Calu3 (cell line): ENCODE results near the gene ADAM19. TPM values are rescaled to one million over a fixed set of nuclear protein-coding genes. Genes with fewer than 3 reads are reported as not detected.

Experiments used
- BruUV-seq: library from RNA; stranded (reverse); fragments of 400-500 nt; replicated peaks from 2 replicates; lab custom pipeline; 2021; lab: Mats Ljungman, UMichigan
- CTCF ChIA-PET: fragments of 300-600 bp; sonication (Branson Sonifier 250); formaldehyde crosslinking; loops from one replicate; lab custom pipeline; 2022; ENCODE audit warnings: antibody characterized with exemption; lab: Charles Lee
- DNase-seq: peaks from one replicate; pipeline ENCODE4 v3.0.0; 2022
- H3K27ac Mint-ChIP-seq: one replicate; pipeline ENCODE4 v1.8.0; 2022; ENCODE audit warnings: mixed read lengths; ENCODE audit not compliant: unreplicated experiment
- H3K27me3 Mint-ChIP-seq: one replicate; pipeline ENCODE4 v1.8.0; 2022; ENCODE audit warnings: mixed read lengths; ENCODE audit not compliant: unreplicated experiment
- H3K36me3 Mint-ChIP-seq: one replicate; pipeline ENCODE4 v1.8.0; 2022; ENCODE audit warnings: mild to moderate bottlenecking, moderate library complexity, mixed read lengths; ENCODE audit not compliant: insufficient read depth, unreplicated experiment
- H3K4me1 Mint-ChIP-seq: one replicate; pipeline ENCODE4 v1.8.0; 2022; ENCODE audit warnings: mild to moderate bottlenecking, low read depth, mixed read lengths; ENCODE audit not compliant: unreplicated experiment
- H3K4me3 Mint-ChIP-seq: one replicate; pipeline ENCODE4 v1.8.0; 2022; ENCODE audit warnings: mild to moderate bottlenecking, low read depth, moderate library complexity, mixed read lengths; ENCODE audit not compliant: unreplicated experiment
- H3K9me3 Mint-ChIP-seq: one replicate; pipeline ENCODE4 v1.8.0; 2022; ENCODE audit warnings: low read depth, mixed read lengths; ENCODE audit not compliant: unreplicated experiment
- intact Hi-C: fragments of 100-400 bp; cut with micrococcal nuclease; formaldehyde crosslinking; loops from one replicate; pipeline ENCODE4 v1.10.0; 2022; ENCODE audit not compliant: unreplicated experiment
- total RNA-seq: library from RNA; stranded (reverse); gene quantifications from 2 replicates; pipeline ENCODE4 v1.2.3, GENCODE V29; 2022
- TF ChIP-seq, protein P1 (sequence below): fragments of 200-600 bp; IDR thresholded peaks from one replicate; pipeline ENCODE4 v1.8.0; 2022; ENCODE audit warnings: antibody characterized with exemption; ENCODE audit not compliant: unreplicated experiment

ADAM19 gene
- total RNA-seq, 1 experiment from 2014 or later: 16.2 TPM

DNA sequence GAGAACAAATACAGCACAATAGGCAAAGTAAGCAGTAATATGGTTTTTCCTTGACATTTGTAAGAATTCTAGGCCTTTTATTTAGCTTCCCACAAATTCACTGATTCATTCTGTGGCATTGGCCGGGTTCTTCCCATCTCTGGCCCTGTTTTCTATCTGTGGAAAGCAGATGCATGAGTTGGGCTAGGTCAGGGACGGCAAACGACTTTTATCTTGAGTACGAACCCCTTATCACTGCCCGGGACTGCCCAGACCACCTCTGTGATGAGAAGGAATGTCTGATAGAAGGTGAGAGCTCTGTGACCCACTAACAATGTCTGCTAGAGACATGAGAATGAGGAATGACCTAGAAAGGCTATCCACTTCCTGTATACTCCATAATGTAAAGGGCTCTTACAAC lies 35.4 kb upstream of the ADAM19 start:
- Mint-ChIP-seq H3K9me3 (no peaks in the 10 kb centered on the region), H3K36me3 (no peaks in the 10 kb centered on the region), H3K27ac (no peak overlapping the region), H3K27me3 (no peaks in the 10 kb centered on the region), H3K4me3 (no peak overlapping the region), H3K4me1 (peaks cover 14% of the 10 kb centered on the region)
- no peak for DNase-seq
- TF ChIP-seq, protein P1, sequence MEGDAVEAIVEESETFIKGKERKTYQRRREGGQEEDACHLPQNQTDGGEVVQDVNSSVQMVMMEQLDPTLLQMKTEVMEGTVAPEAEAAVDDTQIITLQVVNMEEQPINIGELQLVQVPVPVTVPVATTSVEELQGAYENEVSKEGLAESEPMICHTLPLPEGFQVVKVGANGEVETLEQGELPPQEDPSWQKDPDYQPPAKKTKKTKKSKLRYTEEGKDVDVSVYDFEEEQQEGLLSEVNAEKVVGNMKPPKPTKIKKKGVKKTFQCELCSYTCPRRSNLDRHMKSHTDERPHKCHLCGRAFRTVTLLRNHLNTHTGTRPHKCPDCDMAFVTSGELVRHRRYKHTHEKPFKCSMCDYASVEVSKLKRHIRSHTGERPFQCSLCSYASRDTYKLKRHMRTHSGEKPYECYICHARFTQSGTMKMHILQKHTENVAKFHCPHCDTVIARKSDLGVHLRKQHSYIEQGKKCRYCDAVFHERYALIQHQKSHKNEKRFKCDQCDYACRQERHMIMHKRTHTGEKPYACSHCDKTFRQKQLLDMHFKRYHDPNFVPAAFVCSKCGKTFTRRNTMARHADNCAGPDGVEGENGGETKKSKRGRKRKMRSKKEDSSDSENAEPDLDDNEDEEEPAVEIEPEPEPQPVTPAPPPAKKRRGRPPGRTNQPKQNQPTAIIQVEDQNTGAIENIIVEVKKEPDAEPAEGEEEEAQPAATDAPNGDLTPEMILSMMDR: no peak
- intact Hi-C loops: no loop called here
- CTCF ChIA-PET: no interaction called here
- no TSS peak for BruUV-seq

DNA sequence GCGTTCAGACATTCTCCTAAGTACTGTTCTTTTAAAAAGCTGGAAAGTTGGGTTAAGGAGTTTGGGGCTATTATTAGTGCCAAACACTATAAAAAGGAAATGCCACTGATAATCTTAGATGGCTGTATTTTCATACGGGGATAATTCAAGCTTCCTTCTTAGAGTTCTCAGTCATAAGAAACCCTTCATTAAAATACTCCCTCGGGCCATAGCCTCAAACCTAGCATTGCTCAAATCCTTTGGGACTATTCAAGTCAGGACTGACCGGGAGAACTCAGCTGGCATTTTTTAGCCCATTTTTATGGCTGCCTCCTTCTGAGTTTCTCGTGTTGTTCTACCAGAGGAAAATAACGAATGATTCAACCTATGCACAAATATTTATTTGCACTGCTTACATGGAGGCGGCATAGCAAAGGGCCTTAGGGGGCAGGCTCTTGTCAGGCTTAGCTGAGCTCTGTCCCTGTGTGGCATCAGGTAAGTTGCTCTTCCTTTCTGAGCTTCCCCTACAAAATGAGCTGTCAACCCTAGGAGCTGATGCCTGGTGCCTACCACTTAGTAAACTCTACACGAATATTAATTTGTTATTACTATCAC lies 33.5 kb upstream of the ADAM19 start:
- H3K4me1 Mint-ChIP-seq: peaks cover 19% of the 10 kb centered on the region
- no TSS peak for BruUV-seq
- no peaks in the 10 kb centered on the region for H3K9me3 Mint-ChIP-seq
- CTCF ChIA-PET: interaction anchor here (0.6 to 0.7 kb wide), 3 partner anchors 24 to 64 kb away, joined by 3 to 4 read pairs (median 4); no protein-coding TSS in a partner anchor
- TF ChIP-seq, protein P1: no peak
- intact Hi-C loops: no loop called here
- no peaks in the 10 kb centered on the region for H3K27me3 Mint-ChIP-seq
- no peak overlapping the region for H3K4me3 Mint-ChIP-seq
- H3K27ac Mint-ChIP-seq: no peak overlapping the region
- H3K36me3 Mint-ChIP-seq: no peaks in the 10 kb centered on the region
- DNase-seq: no peak

GRCh38 chr5:157607371-157608161 lies 32.0 kb upstream of the ADAM19 start:
- Mint-ChIP-seq H3K4me3 (no peak overlapping the region), H3K4me1 (peaks cover 34% of the 10 kb centered on the region), H3K36me3 (peaks cover 2% of the 10 kb centered on the region), H3K27ac (peak overlapping the region; percentile 91), H3K27me3 (no peaks in the 10 kb centered on the region), H3K9me3 (no peaks in the 10 kb centered on the region)
- intact Hi-C loops: no loop called here
- CTCF ChIA-PET: no interaction called here
- BruUV-seq: no TSS peak
- DNase-seq: peak; percentile 19
- TF ChIP-seq, protein P1: no peak

DNA sequence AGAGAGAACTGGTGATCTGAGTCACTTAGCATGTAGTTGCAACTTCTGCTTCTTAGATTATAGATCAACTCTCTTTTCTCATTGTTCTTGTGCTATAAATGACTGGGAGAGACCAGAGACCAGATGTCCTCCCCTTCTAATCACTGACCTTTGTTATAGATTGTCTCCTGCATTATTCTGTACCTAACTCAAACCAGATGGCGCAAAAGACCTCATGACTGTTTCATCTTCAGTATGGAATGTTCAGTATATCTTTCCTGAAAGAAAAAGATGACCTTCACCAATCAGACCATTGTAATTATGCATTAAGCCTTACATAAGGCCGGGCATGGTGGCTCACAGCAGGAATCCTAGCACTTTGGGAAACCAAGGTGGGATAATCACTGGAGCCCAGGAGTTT lies 30.5 kb upstream of the ADAM19 start:
- BruUV-seq: no TSS peak
- H3K4me3 Mint-ChIP-seq: no peak overlapping the region
- H3K27ac Mint-ChIP-seq: no peak overlapping the region
- CTCF ChIA-PET: interaction anchor here (0.7 kb wide), 2 partner anchors 29 to 1472 kb away, joined by 3 to 5 read pairs; no protein-coding TSS in a partner anchor
- H3K4me1 Mint-ChIP-seq: peaks cover 40% of the 10 kb centered on the region
- no peaks in the 10 kb centered on the region for H3K27me3 Mint-ChIP-seq
- intact Hi-C loops: no loop called here
- no peak for DNase-seq
- peaks cover 6% of the 10 kb centered on the region for H3K36me3 Mint-ChIP-seq
- peaks cover 4% of the 10 kb centered on the region for H3K9me3 Mint-ChIP-seq
- TF ChIP-seq, protein P1: no peak
